K562 (cell line): ENCODE measurements around the gene SLAMF8.

Source experiments
- ERF ChIP-seq: fragments of 450-650 bp; formaldehyde crosslinking; IDR thresholded peaks from 2 replicates; pipeline ENCODE4 v1.4.0; 2020; ENCODE audit warnings: mild to moderate bottlenecking, mixed read lengths
- MAFF ChIP-seq: IDR thresholded peaks from 2 replicates; pipeline ENCODE4 v1.6.1; 2012; ENCODE audit warnings: low read length, improper control_type of control experiment
- MAZ ChIP-seq, 2 experiments: fragments of 450-650 bp in 1 of 2; sonication (generic) in 1 of 2; formaldehyde crosslinking; IDR thresholded peaks in 1 of 2; conservative IDR thresholded peaks in 1 of 2; 2 replicates each; pipeline versions ENCODE4 v1.4.0 to v1.5.0; 2020; ENCODE audit warnings: mild to moderate bottlenecking in 1 of 2, missing genetic modification reagents in 1 of 2
- NR3C1 ChIP-seq: sonication (generic); formaldehyde crosslinking; IDR thresholded peaks from 2 replicates; pipeline ENCODE4 v1.8.1; 2022; ENCODE audit warnings: missing genetic modification reagents
- PHF20 ChIP-seq: fragments of 450-650 bp; IDR thresholded peaks from 2 replicates; pipeline ENCODE4 v1.6.1; 2018; ENCODE audit not compliant: partially characterized antibody
- TCF7L2 ChIP-seq: fragments of 150-350 bp; IDR thresholded peaks from 2 replicates; pipeline ENCODE4 v1.6.1; 2016; ENCODE audit warnings: low read depth, mild to moderate bottlenecking, low read length, moderate library complexity
- TRIM28 ChIP-seq: fragments of 450-650 bp; IDR thresholded peaks from 2 replicates; pipeline ENCODE4 v1.6.1; 2017
- ZKSCAN1 ChIP-seq: fragments of 150-350 bp; IDR thresholded peaks from 2 replicates; pipeline ENCODE4 v1.6.1; 2016; ENCODE audit warnings: low read depth, low read length
- ZNF274 ChIP-seq: IDR thresholded peaks from 2 replicates; pipeline ENCODE4 v1.6.1; 2011; ENCODE audit warnings: low read depth, mild to moderate bottlenecking, low read length, moderate library complexity, borderline replicate concordance
- TF ChIP-seq, protein P1 (sequence below): sonication (generic); formaldehyde crosslinking; IDR thresholded peaks from 2 replicates; pipeline ENCODE4 v1.4.0; 2020; ENCODE audit warnings: mild to moderate bottlenecking, missing genetic modification reagents
- TF ChIP-seq, protein P2 (sequence below): fragments of 450-650 bp; IDR thresholded peaks from 2 replicates; pipeline ENCODE4 v1.6.1; 2018; ENCODE audit not compliant: partially characterized antibody
- TF ChIP-seq, protein P3 (sequence below), 2 experiments: fragments of 450-650 bp in 1 of 2; sonication (generic) in 1 of 2; formaldehyde crosslinking; conservative IDR thresholded peaks; 2 replicates each; pipeline versions ENCODE4 v1.4.0 to v1.8.1; 2020 to 2022; ENCODE audit warnings: mild to moderate bottlenecking in 1 of 2, missing genetic modification reagents in 1 of 2

DNA sequence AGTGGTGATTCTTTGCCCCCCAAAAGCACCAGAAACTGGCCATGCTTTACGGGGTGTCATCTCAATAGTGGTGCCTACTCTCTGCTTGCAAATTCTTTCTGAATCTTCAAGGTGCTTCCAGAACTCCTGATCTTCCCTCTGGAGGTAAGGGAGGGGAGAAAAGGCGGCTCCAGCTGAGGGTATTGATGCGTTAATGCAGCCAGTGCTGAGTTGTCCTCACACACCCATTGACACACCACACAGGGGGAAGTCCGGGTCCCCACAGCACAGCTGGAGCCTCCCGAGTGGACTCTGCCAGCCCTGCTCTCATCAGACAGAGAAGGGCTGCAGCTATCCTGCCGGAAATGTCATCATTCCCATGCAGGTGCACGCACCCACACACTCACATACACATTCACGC lies 34.5 kb downstream of the SLAMF8 start:
- TF ChIP-seq ZKSCAN1 (no peak), PHF20 (no peak), MAZ (CRISPR knock-in tag; conservative IDR thresholded peaks at IDR 0.05 in 1 of 2, IDR thresholded peaks at IDR 0.05 in 1 of 2) (no peak), ERF (CRISPR knock-in tag) (no peak), MAFF (no peak), TRIM28 (no peak), TCF7L2 (no peak), ZNF274 (no peak), NR3C1 (CRISPR knock-in tag) (no peak)
- TF ChIP-seq, protein P1, sequence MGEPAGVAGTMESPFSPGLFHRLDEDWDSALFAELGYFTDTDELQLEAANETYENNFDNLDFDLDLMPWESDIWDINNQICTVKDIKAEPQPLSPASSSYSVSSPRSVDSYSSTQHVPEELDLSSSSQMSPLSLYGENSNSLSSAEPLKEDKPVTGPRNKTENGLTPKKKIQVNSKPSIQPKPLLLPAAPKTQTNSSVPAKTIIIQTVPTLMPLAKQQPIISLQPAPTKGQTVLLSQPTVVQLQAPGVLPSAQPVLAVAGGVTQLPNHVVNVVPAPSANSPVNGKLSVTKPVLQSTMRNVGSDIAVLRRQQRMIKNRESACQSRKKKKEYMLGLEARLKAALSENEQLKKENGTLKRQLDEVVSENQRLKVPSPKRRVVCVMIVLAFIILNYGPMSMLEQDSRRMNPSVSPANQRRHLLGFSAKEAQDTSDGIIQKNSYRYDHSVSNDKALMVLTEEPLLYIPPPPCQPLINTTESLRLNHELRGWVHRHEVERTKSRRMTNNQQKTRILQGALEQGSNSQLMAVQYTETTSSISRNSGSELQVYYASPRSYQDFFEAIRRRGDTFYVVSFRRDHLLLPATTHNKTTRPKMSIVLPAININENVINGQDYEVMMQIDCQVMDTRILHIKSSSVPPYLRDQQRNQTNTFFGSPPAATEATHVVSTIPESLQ (CRISPR knock-in tag), result no peak
- TF ChIP-seq, protein P2, sequence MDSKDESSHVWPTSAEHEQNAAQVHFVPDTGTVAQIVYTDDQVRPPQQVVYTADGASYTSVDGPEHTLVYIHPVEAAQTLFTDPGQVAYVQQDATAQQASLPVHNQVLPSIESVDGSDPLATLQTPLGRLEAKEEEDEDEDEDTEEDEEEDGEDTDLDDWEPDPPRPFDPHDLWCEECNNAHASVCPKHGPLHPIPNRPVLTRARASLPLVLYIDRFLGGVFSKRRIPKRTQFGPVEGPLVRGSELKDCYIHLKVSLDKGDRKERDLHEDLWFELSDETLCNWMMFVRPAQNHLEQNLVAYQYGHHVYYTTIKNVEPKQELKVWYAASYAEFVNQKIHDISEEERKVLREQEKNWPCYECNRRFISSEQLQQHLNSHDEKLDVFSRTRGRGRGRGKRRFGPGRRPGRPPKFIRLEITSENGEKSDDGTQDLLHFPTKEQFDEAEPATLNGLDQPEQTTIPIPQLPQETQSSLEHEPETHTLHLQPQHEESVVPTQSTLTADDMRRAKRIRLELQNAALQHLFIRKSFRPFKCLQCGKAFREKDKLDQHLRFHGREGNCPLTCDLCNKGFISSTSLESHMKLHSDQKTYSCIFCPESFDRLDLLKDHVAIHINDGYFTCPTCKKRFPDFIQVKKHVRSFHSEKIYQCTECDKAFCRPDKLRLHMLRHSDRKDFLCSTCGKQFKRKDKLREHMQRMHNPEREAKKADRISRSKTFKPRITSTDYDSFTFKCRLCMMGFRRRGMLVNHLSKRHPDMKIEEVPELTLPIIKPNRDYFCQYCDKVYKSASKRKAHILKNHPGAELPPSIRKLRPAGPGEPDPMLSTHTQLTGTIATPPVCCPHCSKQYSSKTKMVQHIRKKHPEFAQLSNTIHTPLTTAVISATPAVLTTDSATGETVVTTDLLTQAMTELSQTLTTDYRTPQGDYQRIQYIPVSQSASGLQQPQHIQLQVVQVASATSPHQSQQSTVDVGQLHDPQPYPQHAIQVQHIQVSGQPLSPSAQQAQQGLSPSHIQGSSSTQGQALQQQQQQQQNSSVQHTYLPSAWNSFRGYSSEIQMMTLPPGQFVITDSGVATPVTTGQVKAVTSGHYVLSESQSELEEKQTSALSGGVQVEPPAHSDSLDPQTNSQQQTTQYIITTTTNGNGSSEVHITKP, result no peak
- TF ChIP-seq, protein P3, sequence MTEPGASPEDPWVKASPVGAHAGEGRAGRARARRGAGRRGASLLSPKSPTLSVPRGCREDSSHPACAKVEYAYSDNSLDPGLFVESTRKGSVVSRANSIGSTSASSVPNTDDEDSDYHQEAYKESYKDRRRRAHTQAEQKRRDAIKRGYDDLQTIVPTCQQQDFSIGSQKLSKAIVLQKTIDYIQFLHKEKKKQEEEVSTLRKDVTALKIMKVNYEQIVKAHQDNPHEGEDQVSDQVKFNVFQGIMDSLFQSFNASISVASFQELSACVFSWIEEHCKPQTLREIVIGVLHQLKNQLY (CRISPR knock-in tag; conservative IDR thresholded peaks at IDR 0.05), result no peak
